ENCODE results near the gene CFAP46. TPM values are rescaled to one million over a fixed set of nuclear protein-coding genes. Genes with fewer than 3 reads are reported as not detected.

The CFAP46 gene
- total RNA-seq, 1 experiment from 2014 or later: 1.6 TPM

DNA sequence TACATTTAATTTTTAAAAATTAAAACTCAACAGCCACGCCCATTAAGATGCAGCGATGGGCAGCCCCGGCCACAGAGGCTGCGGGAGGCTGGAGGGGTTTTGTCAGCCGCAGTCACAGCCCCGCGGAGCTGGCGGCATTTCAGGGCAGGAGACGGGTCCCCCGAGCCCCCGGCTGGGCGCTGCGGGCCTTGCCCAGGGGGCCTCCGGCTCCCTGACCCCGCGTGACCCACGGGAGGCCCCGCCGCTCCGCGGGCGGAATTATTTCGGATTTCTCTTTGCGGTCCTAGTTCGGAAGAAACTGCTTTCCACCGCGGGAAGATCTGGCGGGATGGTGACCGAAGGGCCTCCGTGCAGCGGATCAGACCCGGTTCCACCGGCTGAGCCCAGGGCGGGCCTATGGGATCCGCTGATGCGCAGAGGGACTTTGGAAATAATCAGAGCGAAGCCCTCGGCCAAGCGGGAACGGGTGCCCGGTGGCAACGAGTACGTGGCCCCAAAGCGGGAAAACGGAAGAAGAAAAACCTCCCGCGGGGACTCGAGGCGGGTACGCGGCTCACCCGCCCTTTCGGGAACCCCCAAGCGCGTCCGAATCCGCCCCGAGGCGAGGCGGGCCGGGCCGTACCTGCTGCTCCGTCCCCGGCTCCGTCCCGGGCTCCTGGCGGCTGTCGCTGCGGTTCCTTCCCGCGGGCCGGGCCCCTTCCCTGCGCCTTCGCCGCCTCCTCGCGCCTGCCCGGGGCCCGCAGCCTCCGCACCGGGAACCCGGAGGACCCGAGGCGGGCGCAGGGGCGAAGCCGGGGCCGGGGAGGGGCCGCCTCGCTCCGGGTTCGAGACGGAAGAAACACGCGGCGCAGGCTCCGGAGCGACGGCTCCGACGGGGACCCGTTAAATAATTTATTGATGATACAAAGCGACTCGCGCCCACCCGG, 158.2 kb downstream of the CFAP46 start:
- no peak overlapping the region for H3K4me3 ChIP-seq (ENCODE audit: low read depth in 2 of 2, low read length in 2 of 2)
- peaks cover 7% of the 10 kb centered on the region; the same call in 1 of the 2 replicates for H3K4me1 ChIP-seq (ENCODE audit: control insufficient read depth, insufficient read depth, low read length)
- ChIA-PET POLR2A (no interaction called here), CTCF (no interaction called here)
- H3K36me3 ChIP-seq (ENCODE audit: control insufficient read depth, insufficient read depth, low read length): no peaks in the 10 kb centered on the region
- no TSS peak for BruUV-seq (replicated peaks)
- no peak for ATAC-seq
- in situ Hi-C loops (cut with HindIII; ENCODE audit: low pct_unique_long_range_greater_than_20kb, low sequenced_read_pairs): no loop called here
- no peaks in the 10 kb centered on the region for H3K9me3 ChIP-seq (ENCODE audit: control insufficient read depth, insufficient read depth, low read depth, low read length)
- TF ChIP-seq CTCF (IDR thresholded peaks at IDR 0.05): no peak
- no peak for TF ChIP-seq TCF7L2 (IDR thresholded peaks at IDR 0.05; ENCODE audit: low read depth, low read length)
- no peak for TF ChIP-seq SIN3A (IDR thresholded peaks at IDR 0.05; ENCODE audit: borderline replicate concordance, insufficient read depth, low read depth, low read length)
- no peak for TF ChIP-seq POLR2AphosphoS5 (IDR thresholded peaks at IDR 0.05; ENCODE audit: low read depth, low read length)
- TF ChIP-seq, protein P1, sequence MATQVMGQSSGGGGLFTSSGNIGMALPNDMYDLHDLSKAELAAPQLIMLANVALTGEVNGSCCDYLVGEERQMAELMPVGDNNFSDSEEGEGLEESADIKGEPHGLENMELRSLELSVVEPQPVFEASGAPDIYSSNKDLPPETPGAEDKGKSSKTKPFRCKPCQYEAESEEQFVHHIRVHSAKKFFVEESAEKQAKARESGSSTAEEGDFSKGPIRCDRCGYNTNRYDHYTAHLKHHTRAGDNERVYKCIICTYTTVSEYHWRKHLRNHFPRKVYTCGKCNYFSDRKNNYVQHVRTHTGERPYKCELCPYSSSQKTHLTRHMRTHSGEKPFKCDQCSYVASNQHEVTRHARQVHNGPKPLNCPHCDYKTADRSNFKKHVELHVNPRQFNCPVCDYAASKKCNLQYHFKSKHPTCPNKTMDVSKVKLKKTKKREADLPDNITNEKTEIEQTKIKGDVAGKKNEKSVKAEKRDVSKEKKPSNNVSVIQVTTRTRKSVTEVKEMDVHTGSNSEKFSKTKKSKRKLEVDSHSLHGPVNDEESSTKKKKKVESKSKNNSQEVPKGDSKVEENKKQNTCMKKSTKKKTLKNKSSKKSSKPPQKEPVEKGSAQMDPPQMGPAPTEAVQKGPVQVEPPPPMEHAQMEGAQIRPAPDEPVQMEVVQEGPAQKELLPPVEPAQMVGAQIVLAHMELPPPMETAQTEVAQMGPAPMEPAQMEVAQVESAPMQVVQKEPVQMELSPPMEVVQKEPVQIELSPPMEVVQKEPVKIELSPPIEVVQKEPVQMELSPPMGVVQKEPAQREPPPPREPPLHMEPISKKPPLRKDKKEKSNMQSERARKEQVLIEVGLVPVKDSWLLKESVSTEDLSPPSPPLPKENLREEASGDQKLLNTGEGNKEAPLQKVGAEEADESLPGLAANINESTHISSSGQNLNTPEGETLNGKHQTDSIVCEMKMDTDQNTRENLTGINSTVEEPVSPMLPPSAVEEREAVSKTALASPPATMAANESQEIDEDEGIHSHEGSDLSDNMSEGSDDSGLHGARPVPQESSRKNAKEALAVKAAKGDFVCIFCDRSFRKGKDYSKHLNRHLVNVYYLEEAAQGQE (IDR thresholded peaks at IDR 0.05; ENCODE audit: insufficient read depth in 1 of 2, low read depth in 2 of 2, low read length in 1 of 2): no peak
- H3K27me3 ChIP-seq (ENCODE audit: control insufficient read depth, insufficient read depth, low read length): no peaks in the 10 kb centered on the region; the same call in 1 of the 2 replicates
- DNase-seq (ENCODE audit: low read depth, low spot score): no peak
- intact Hi-C loops (cut with micrococcal nuclease; ENCODE audit: unreplicated experiment): no loop called here
- H3K27ac ChIP-seq (ENCODE audit: low read length): no peak overlapping the region

GRCh38 chr10:132783165-132783939, 159.0 kb downstream of the CFAP46 start:
- Histone ChIP-seq H3K4me3 (ENCODE audit: low read depth in 2 of 2, low read length in 2 of 2) (no peak overlapping the region), H3K27ac (ENCODE audit: low read length) (no peak overlapping the region), H3K36me3 (ENCODE audit: control insufficient read depth, insufficient read depth, low read length) (no peaks in the 10 kb centered on the region), H3K4me1 (ENCODE audit: control insufficient read depth, insufficient read depth, low read length) (peaks cover 7% of the 10 kb centered on the region; the same call in 1 of the 2 replicates), H3K27me3 (ENCODE audit: control insufficient read depth, insufficient read depth, low read length) (no peaks in the 10 kb centered on the region; the same call in 1 of the 2 replicates), H3K9me3 (ENCODE audit: control insufficient read depth, insufficient read depth, low read depth, low read length) (no peaks in the 10 kb centered on the region)
- ATAC-seq (no peak), DNase-seq (ENCODE audit: low read depth, low spot score) (no peak)
- intact Hi-C loops (cut with micrococcal nuclease; ENCODE audit: unreplicated experiment) (no loop called here), in situ Hi-C loops (cut with HindIII; ENCODE audit: low pct_unique_long_range_greater_than_20kb, low sequenced_read_pairs) (no loop called here)
- POLR2A ChIA-PET: no interaction called here
- BruUV-seq (replicated peaks): no TSS peak
- TF ChIP-seq CTCF (IDR thresholded peaks at IDR 0.05) (no peak), POLR2AphosphoS5 (IDR thresholded peaks at IDR 0.05; ENCODE audit: low read depth, low read length) (no peak), SIN3A (IDR thresholded peaks at IDR 0.05; ENCODE audit: borderline replicate concordance, insufficient read depth, low read depth, low read length) (no peak)
- TF ChIP-seq, protein P1 (IDR thresholded peaks at IDR 0.05; ENCODE audit: insufficient read depth in 1 of 2, low read depth in 2 of 2, low read length in 1 of 2): no peak
- CTCF ChIA-PET: no interaction called here

All from Panc1 (cell line).